HepG2 (cell line): ENCODE measurements around the gene MC3R. TPM values are rescaled to one million over a fixed set of nuclear protein-coding genes. Genes with fewer than 3 reads are reported as not detected.

Experiments
- ATAC-seq: fragments of 200-7000 bp; cut with Tn5 transposase; 3 replicates; pipeline ENCODE4 v1.9.1; 2020; ENCODE audit warnings: mild to moderate bottlenecking, moderate library complexity
- BruUV-seq: library from RNA; stranded (reverse); fragments of 400-500 nt; replicated peaks from 2 replicates; lab custom pipeline; 2021; lab: Mats Ljungman, UMichigan
- CTCF ChIA-PET: fragments of 300-600 bp; formaldehyde crosslinking; extraction: SDS; loops from one replicate; lab custom pipeline; 2021; ENCODE audit warnings: low total read pairs, inconsistent platforms, low intra/inter-chr PET ratio; lab: Yijun Ruan, JAX
- POLR2A ChIA-PET: fragments of 350-600 bp; sonication (Branson Sonifier 250); formaldehyde crosslinking; loops from one replicate; lab custom pipeline; 2020; ENCODE audit warnings: antibody characterized with exemption, inconsistent platforms; lab: Yijun Ruan, JAX
- DNase-seq: peaks from one replicate; pipeline ENCODE4 v3.0.0-alpha.2; 2015; ENCODE audit warnings: low spot score
- FAIRE-seq: peaks from 3 replicates; lab custom pipeline; 2011; peaks lifted over from hg19 to GRCh38; lab: Jason Lieb, UNC
- H2AFZ ChIP-seq: one replicate; pipeline ENCODE4 v1.6.1; 2011; ENCODE audit warnings: low read length, inconsistent platforms
- H3K27ac ChIP-seq: fragments of 300-600 bp; 3 replicates; pipeline ENCODE4 v1.8.0; 2011; ENCODE audit warnings: mixed run types, mild to moderate bottlenecking, mixed read lengths, low read length, inconsistent platforms; ENCODE audit not compliant: insufficient read depth; ENCODE audit errors: extremely low read length
- H3K27me3 ChIP-seq, 2 experiments: fragments of 200-600 bp in 1 of 2; 2 replicates in 1 of 2; 3 replicates in 1 of 2; pipeline versions ENCODE4 v1.6.0 to v1.8.0; 2011; ENCODE audit warnings: low read length in 2 of 2, mild to moderate bottlenecking in 2 of 2, moderate library complexity in 2 of 2, inconsistent platforms in 1 of 2; ENCODE audit not compliant: insufficient read depth in 2 of 2, control insufficient read depth in 1 of 2
- H3K36me3 ChIP-seq, 2 experiments: fragments of 200-600 bp in 1 of 2; replicated peaks in 1 of 2; 2 replicates in 1 of 2; 3 replicates in 1 of 2; pipeline versions ENCODE4 v1.5.1 to v1.8.0; 2011; ENCODE audit warnings: low read length in 2 of 2, inconsistent platforms in 1 of 2; ENCODE audit not compliant: insufficient read depth in 2 of 2, control insufficient read depth in 1 of 2
- H3K4me1 ChIP-seq: 2 replicates; pipeline ENCODE4 v1.5.1; 2012; ENCODE audit warnings: low read length, inconsistent platforms; ENCODE audit not compliant: insufficient read depth
- H3K4me2 ChIP-seq: 2 replicates; pipeline ENCODE4 v1.6.0; 2011; ENCODE audit warnings: low read depth, low read length, inconsistent platforms
- H3K4me3 ChIP-seq, 3 experiments: fragments of 200-600 bp in 1 of 3; sonication (generic), shearing (Covaris generic) in 1 of 3; replicated peaks in 1 of 3; 2 replicates each; pipeline ENCODE4 v1.5.1; 2011 to 2016; ENCODE audit warnings: low read length in 3 of 3, inconsistent platforms in 2 of 3, low read depth in 2 of 3, mild to moderate bottlenecking in 2 of 3, control low read depth in 1 of 3, mixed read lengths in 1 of 3; ENCODE audit not compliant: insufficient read depth in 1 of 3
- H3K79me2 ChIP-seq: one replicate; pipeline ENCODE4 v1.6.1; 2011; ENCODE audit warnings: low read length, inconsistent platforms; ENCODE audit not compliant: insufficient read depth
- H3K9ac ChIP-seq: 2 replicates; pipeline ENCODE4 v1.6.0; 2011; ENCODE audit warnings: mild to moderate bottlenecking, low read depth, low read length, inconsistent platforms; ENCODE audit not compliant: insufficient read depth
- H3K9me3 ChIP-seq: 2 replicates; pipeline ENCODE4 v1.5.1; 2012; ENCODE audit warnings: mild to moderate bottlenecking, low read length
- H4K20me1 ChIP-seq: 2 replicates; pipeline ENCODE4 v1.6.0; 2011; ENCODE audit warnings: inconsistent platforms, mild to moderate bottlenecking, low read length, moderate library complexity; ENCODE audit not compliant: insufficient read depth
- CBX1 ChIP-seq: IDR thresholded peaks from one replicate; pipeline ENCODE4 v1.6.1; 2016; ENCODE audit warnings: antibody characterized with exemption, low read depth
- GABPA ChIP-seq, 2 experiments: IDR thresholded peaks; 2 replicates each; pipeline ENCODE4 v1.6.1; 2011 to 2016; ENCODE audit warnings: low read depth in 2 of 2, low read length in 1 of 2, missing biosample characterization in 1 of 2, missing genetic modification characterization in 1 of 2
- MBNL3 ChIP-seq: fragments of 250-450 bp; sonication (Bioruptor Pico); conservative IDR thresholded peaks from 2 replicates; pipeline ENCODE4 v1.8.0; 2022; ENCODE audit warnings: mild to moderate bottlenecking, inconsistent platforms
- SYNCRIP ChIP-seq: fragments of 200-400 bp; formaldehyde crosslinking; IDR thresholded peaks from 2 replicates; pipeline ENCODE4 v1.6.1; 2018; ENCODE audit warnings: mild to moderate bottlenecking, low read depth, low read length; ENCODE audit not compliant: insufficient read depth
- ZNF24 ChIP-seq: fragments of 450-650 bp; IDR thresholded peaks from 2 replicates; pipeline ENCODE4 v1.6.1; 2017; ENCODE audit warnings: antibody characterized with exemption, mild to moderate bottlenecking
- ZNF557 ChIP-seq: sonication (generic); formaldehyde crosslinking; IDR thresholded peaks from 2 replicates; pipeline ENCODE4 v1.4.0; 2020; ENCODE audit warnings: missing genetic modification reagents
- ZNF768 ChIP-seq: sonication (generic); formaldehyde crosslinking; IDR thresholded peaks from 2 replicates; pipeline ENCODE4 v1.4.0; 2020; ENCODE audit warnings: missing genetic modification reagents
- ZNF773 ChIP-seq: sonication (generic); formaldehyde crosslinking; IDR thresholded peaks from 2 replicates; pipeline ENCODE4 v1.4.0; 2020; ENCODE audit warnings: missing genetic modification reagents, borderline replicate concordance
- WGBS: methylation state at CpG from one replicate; pipeline ENCODE4 v1.1.6; 2017; ENCODE audit warnings: low lambda C conversion rate; 5-methylcytosine and 5-hydroxymethylcytosine counted together
- in situ Hi-C: cut with HindIII; loops from 2 replicates; pipeline ENCODE4 v1.10.0; 2017; ENCODE audit warnings: low pct_unique_long_range_greater_than_20kb; ENCODE audit not compliant: extremely low pct_ligation_motif_present
- intact Hi-C: fragments of 100-400 bp; cut with micrococcal nuclease; formaldehyde crosslinking; loops from one replicate; pipeline ENCODE4 v1.10.0; 2022; ENCODE audit not compliant: unreplicated experiment
- polyA plus RNA-seq, 8 experiments: library from polyadenylated mRNA; depleted of rRNA in 3 of 8; stranded (reverse) in 7 of 8; unstranded in 1 of 8; fragments of >200 nt; fragmentation: Illumina TruSeq in 4 of 8; extraction: Trizol in 4 of 8; gene quantifications; 2 replicates each; pipeline versions ENCODE4 v1.2.1 to v1.2.3, GENCODE V29; 2011 to 2016; ENCODE audit warnings: low read depth in 4 of 8, missing spikeins in 1 of 8, mixed read lengths in 1 of 8; ENCODE audit not compliant: insufficient read depth in 1 of 8
- total RNA-seq, 5 experiments: library from RNA; depleted of rRNA; stranded (reverse); fragments of >200 nt; fragmentation: Illumina TruSeq; extraction: Trizol; gene quantifications; 2 replicates each; pipeline ENCODE4 v1.2.3, GENCODE V29; 2016; ENCODE audit warnings: low read depth in 1 of 5
- TF ChIP-seq, protein P1 (sequence below): sonication (generic); formaldehyde crosslinking; IDR thresholded peaks from 2 replicates; pipeline ENCODE4 v1.8.1; 2022; ENCODE audit warnings: low read depth, mild to moderate bottlenecking, missing genetic modification reagents
- TF ChIP-seq, protein P2 (sequence below): sonication (generic); formaldehyde crosslinking; IDR thresholded peaks from 2 replicates; pipeline ENCODE4 v1.4.0; 2020; ENCODE audit warnings: missing genetic modification reagents, borderline replicate concordance
- TF ChIP-seq, protein P3 (sequence below): sonication (generic); formaldehyde crosslinking; IDR thresholded peaks from 2 replicates; pipeline ENCODE4 v1.4.0; 2020; ENCODE audit warnings: missing genetic modification reagents

The MC3R gene
- total and polyA plus RNA-seq, 2 of the 13 experiments (the other 11 are each of a cell fraction or from before 2014, with no cell fraction given): not detected

DNA sequence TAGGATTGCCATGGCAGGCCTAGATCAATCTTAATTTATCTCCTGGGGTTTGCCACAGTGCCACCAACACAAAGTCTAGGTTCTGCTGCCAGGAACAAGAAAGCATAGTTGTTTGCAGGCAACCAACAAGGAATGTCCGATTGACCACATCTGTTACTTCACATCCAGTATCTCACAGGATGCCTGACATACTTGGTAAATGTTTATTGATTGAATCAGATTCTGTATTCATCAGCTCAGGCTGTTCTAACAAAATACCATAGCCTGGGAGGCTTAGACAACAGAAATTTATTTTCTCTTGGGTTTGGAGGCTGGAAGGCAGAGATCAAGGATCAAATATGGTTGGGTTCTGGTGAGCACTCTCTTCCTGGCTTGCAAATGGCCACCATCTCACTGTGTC, 26.3 kb upstream of the MC3R start:
- no TSS peak for BruUV-seq
- ChIA-PET POLR2A (no interaction called here), CTCF (no interaction called here)
- no peaks in the 10 kb centered on the region for H3K4me1 ChIP-seq
- no peak overlapping the region for H2AFZ ChIP-seq
- ATAC-seq: no peak
- peaks cover 10% of the 10 kb centered on the region for H3K9me3 ChIP-seq
- no peak overlapping the region for H3K4me3 ChIP-seq
- no peaks in the 10 kb centered on the region for H3K36me3 ChIP-seq
- no peak for DNase-seq
- intact Hi-C loops (no loop called here), in situ Hi-C loops (no loop called here)
- H3K9ac ChIP-seq: no peak overlapping the region
- no peak overlapping the region for H3K27ac ChIP-seq
- H3K4me2 ChIP-seq: no peak overlapping the region
- FAIRE-seq: peak; percentile 26
- H3K79me2 ChIP-seq: no peaks in the 10 kb centered on the region
- no peaks in the 10 kb centered on the region for H3K27me3 ChIP-seq
- H4K20me1 ChIP-seq: no peaks in the 10 kb centered on the region
- WGBS: 37% methylated on average over 1 of the region's 1 CpG
- TF ChIP-seq, protein P1, sequence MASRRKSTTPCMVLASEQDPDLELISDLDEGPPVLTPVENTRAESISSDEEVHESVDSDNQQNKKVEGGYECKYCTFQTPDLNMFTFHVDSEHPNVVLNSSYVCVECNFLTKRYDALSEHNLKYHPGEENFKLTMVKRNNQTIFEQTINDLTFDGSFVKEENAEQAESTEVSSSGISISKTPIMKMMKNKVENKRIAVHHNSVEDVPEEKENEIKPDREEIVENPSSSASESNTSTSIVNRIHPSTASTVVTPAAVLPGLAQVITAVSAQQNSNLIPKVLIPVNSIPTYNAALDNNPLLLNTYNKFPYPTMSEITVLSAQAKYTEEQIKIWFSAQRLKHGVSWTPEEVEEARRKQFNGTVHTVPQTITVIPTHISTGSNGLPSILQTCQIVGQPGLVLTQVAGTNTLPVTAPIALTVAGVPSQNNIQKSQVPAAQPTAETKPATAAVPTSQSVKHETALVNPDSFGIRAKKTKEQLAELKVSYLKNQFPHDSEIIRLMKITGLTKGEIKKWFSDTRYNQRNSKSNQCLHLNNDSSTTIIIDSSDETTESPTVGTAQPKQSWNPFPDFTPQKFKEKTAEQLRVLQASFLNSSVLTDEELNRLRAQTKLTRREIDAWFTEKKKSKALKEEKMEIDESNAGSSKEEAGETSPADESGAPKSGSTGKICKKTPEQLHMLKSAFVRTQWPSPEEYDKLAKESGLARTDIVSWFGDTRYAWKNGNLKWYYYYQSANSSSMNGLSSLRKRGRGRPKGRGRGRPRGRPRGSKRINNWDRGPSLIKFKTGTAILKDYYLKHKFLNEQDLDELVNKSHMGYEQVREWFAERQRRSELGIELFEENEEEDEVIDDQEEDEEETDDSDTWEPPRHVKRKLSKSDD (CRISPR knock-in tag): no peak
- TF ChIP-seq MBNL3 (no peak), GABPA (IDR thresholded peaks at IDR 0.05; ENCODE audit: low read depth, low read length) (no peak), GABPA (CRISPR knock-in tag; IDR thresholded peaks at IDR 0.05; ENCODE audit: low read depth) (no peak), ZNF557 (CRISPR knock-in tag) (no peak), ZNF24 (no peak), ZNF773 (CRISPR knock-in tag) (no peak), CBX1 (no peak), SYNCRIP (no peak), ZNF768 (CRISPR knock-in tag) (no peak)
- TF ChIP-seq, protein P2, sequence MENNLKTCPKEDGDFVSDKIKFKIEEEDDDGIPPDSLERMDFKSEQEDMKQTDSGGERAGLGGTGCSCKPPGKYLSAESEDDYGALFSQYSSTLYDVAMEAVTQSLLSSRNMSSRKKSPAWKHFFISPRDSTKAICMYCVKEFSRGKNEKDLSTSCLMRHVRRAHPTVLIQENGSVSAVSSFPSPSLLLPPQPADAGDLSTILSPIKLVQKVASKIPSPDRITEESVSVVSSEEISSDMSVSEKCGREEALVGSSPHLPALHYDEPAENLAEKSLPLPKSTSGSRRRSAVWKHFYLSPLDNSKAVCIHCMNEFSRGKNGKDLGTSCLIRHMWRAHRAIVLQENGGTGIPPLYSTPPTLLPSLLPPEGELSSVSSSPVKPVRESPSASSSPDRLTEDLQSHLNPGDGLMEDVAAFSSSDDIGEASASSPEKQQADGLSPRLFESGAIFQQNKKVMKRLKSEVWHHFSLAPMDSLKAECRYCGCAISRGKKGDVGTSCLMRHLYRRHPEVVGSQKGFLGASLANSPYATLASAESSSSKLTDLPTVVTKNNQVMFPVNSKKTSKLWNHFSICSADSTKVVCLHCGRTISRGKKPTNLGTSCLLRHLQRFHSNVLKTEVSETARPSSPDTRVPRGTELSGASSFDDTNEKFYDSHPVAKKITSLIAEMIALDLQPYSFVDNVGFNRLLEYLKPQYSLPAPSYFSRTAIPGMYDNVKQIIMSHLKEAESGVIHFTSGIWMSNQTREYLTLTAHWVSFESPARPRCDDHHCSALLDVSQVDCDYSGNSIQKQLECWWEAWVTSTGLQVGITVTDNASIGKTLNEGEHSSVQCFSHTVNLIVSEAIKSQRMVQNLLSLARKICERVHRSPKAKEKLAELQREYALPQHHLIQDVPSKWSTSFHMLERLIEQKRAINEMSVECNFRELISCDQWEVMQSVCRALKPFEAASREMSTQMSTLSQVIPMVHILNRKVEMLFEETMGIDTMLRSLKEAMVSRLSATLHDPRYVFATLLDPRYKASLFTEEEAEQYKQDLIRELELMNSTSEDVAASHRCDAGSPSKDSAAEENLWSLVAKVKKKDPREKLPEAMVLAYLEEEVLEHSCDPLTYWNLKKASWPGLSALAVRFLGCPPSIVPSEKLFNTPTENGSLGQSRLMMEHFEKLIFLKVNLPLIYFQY: no peak
- TF ChIP-seq, protein P3, sequence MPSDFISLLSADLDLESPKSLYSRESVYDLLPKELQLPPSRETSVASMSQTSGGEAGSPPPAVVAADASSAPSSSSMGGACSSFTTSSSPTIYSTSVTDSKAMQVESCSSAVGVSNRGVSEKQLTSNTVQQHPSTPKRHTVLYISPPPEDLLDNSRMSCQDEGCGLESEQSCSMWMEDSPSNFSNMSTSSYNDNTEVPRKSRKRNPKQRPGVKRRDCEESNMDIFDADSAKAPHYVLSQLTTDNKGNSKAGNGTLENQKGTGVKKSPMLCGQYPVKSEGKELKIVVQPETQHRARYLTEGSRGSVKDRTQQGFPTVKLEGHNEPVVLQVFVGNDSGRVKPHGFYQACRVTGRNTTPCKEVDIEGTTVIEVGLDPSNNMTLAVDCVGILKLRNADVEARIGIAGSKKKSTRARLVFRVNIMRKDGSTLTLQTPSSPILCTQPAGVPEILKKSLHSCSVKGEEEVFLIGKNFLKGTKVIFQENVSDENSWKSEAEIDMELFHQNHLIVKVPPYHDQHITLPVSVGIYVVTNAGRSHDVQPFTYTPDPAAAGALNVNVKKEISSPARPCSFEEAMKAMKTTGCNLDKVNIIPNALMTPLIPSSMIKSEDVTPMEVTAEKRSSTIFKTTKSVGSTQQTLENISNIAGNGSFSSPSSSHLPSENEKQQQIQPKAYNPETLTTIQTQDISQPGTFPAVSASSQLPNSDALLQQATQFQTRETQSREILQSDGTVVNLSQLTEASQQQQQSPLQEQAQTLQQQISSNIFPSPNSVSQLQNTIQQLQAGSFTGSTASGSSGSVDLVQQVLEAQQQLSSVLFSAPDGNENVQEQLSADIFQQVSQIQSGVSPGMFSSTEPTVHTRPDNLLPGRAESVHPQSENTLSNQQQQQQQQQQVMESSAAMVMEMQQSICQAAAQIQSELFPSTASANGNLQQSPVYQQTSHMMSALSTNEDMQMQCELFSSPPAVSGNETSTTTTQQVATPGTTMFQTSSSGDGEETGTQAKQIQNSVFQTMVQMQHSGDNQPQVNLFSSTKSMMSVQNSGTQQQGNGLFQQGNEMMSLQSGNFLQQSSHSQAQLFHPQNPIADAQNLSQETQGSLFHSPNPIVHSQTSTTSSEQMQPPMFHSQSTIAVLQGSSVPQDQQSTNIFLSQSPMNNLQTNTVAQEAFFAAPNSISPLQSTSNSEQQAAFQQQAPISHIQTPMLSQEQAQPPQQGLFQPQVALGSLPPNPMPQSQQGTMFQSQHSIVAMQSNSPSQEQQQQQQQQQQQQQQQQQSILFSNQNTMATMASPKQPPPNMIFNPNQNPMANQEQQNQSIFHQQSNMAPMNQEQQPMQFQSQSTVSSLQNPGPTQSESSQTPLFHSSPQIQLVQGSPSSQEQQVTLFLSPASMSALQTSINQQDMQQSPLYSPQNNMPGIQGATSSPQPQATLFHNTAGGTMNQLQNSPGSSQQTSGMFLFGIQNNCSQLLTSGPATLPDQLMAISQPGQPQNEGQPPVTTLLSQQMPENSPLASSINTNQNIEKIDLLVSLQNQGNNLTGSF: no peak
